Measurements from ENCODE around the gene CCNG1.

Gene CCNG1

DNA sequence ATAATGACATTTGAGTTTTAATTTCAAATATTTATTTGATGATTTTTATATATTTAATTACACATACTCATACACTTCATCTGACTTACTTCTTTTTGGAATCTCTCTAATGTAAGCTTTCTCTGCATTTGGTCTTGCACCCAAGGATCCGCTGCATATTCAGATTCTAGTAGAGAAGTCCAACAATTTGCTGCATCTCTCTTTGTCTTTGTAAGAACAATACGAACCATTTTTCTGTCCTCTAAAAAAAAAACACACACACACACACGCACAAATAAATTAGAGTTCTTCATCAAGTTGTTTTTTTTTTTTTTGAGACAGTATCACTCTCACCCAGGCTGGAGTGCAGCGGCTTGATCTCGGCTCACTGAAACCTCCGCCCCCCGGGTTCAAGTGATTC, 19.4 kb downstream of the CCNG1 start:
- no peak for TF ChIP-seq FOXM1 (IDR thresholded peaks at IDR 0.05; ENCODE audit: borderline replicate concordance, low read depth)
- no peak for TF ChIP-seq YY1 (IDR thresholded peaks at IDR 0.05; ENCODE audit: low read depth)
- no peak for TF ChIP-seq TAF1 (IDR thresholded peaks at IDR 0.05; ENCODE audit: low read depth)
- no peak for TF ChIP-seq RAD21 (IDR thresholded peaks at IDR 0.05; ENCODE audit: low read depth)
- no peak for TF ChIP-seq EGR1 (IDR thresholded peaks at IDR 0.05)
- TF ChIP-seq NFIC (IDR thresholded peaks at IDR 0.05), result no peak
- no peak for TF ChIP-seq CREB1 (IDR thresholded peaks at IDR 0.05; ENCODE audit: low read depth)
- no peak for TF ChIP-seq CEBPB (IDR thresholded peaks at IDR 0.05)
- TF ChIP-seq, protein P1, sequence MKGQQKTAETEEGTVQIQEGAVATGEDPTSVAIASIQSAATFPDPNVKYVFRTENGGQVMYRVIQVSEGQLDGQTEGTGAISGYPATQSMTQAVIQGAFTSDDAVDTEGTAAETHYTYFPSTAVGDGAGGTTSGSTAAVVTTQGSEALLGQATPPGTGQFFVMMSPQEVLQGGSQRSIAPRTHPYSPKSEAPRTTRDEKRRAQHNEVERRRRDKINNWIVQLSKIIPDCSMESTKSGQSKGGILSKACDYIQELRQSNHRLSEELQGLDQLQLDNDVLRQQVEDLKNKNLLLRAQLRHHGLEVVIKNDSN (IDR thresholded peaks at IDR 0.05), result no peak
- no peak for TF ChIP-seq ZBTB7A (IDR thresholded peaks at IDR 0.05; ENCODE audit: low read depth)
- no peak for TF ChIP-seq EP300 (IDR thresholded peaks at IDR 0.05; ENCODE audit: borderline replicate concordance)

DNA sequence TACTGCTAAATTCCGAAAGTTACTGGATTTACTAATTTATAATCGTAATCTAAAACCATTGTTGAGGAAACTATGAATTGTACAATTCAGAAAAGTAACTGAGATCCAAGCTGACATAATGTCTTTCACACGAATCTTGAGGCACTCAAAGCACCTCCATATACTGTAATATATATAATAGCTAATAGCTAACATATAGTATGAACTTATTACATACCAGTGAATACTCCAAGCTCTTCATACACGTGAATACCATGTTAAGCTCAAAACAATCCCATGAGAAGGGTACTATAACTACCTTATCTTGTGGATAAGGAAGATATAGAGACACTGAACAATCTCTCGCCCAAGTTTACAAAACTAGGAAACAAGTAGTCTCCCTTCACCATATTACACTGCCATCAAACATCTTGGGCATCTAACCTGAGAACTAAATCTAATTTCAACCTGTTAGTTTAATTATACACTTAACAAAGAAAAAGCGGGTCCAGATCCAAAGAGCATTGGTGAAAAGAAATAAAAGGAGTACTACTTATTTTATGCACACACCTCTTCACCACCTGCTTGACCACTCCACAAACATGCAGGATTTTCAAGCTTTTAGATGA, 21.5 kb downstream of the CCNG1 start:
- no peak for TF ChIP-seq NFIC (IDR thresholded peaks at IDR 0.05)
- no peak for TF ChIP-seq EP300 (IDR thresholded peaks at IDR 0.05; ENCODE audit: borderline replicate concordance)
- TF ChIP-seq TEAD4 (IDR thresholded peaks at IDR 0.05), result no peak
- TF ChIP-seq RAD21 (IDR thresholded peaks at IDR 0.05; ENCODE audit: low read depth), result no peak
- TF ChIP-seq FOXM1 (IDR thresholded peaks at IDR 0.05; ENCODE audit: borderline replicate concordance, low read depth), result no peak
- TF ChIP-seq, protein P1 (IDR thresholded peaks at IDR 0.05), result no peak
- TF ChIP-seq, protein P2, sequence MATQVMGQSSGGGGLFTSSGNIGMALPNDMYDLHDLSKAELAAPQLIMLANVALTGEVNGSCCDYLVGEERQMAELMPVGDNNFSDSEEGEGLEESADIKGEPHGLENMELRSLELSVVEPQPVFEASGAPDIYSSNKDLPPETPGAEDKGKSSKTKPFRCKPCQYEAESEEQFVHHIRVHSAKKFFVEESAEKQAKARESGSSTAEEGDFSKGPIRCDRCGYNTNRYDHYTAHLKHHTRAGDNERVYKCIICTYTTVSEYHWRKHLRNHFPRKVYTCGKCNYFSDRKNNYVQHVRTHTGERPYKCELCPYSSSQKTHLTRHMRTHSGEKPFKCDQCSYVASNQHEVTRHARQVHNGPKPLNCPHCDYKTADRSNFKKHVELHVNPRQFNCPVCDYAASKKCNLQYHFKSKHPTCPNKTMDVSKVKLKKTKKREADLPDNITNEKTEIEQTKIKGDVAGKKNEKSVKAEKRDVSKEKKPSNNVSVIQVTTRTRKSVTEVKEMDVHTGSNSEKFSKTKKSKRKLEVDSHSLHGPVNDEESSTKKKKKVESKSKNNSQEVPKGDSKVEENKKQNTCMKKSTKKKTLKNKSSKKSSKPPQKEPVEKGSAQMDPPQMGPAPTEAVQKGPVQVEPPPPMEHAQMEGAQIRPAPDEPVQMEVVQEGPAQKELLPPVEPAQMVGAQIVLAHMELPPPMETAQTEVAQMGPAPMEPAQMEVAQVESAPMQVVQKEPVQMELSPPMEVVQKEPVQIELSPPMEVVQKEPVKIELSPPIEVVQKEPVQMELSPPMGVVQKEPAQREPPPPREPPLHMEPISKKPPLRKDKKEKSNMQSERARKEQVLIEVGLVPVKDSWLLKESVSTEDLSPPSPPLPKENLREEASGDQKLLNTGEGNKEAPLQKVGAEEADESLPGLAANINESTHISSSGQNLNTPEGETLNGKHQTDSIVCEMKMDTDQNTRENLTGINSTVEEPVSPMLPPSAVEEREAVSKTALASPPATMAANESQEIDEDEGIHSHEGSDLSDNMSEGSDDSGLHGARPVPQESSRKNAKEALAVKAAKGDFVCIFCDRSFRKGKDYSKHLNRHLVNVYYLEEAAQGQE (IDR thresholded peaks at IDR 0.05; ENCODE audit: low read depth), result no peak
- TF ChIP-seq, protein P3, sequence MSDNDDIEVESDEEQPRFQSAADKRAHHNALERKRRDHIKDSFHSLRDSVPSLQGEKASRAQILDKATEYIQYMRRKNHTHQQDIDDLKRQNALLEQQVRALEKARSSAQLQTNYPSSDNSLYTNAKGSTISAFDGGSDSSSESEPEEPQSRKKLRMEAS (IDR thresholded peaks at IDR 0.05), result no peak
- no peak for TF ChIP-seq EGR1 (IDR thresholded peaks at IDR 0.05)

DNA sequence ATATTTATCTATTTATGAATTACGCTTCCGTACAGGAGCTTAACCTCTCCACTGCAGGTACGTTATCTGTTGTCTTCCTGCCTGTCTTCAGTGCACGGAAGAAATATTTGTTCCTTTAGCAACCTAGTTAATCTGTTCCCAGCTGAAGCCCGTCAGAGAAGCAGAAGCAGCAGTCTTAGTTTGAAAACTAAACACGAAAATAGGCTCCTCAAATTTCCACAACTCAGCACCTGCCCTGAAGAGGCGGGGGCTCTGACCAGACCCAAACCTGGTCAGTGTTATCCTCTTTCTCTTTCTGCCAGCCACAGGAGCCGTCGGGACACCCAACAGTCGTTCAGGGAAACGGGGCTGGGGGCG, 22.0 kb downstream of the CCNG1 start:
- TF ChIP-seq, protein P3 (IDR thresholded peaks at IDR 0.05), result no peak
- TF ChIP-seq NFIC (IDR thresholded peaks at IDR 0.05) (no peak), TAF1 (IDR thresholded peaks at IDR 0.05; ENCODE audit: low read depth) (no peak), FOXM1 (IDR thresholded peaks at IDR 0.05; ENCODE audit: borderline replicate concordance, low read depth) (no peak), YY1 (IDR thresholded peaks at IDR 0.05; ENCODE audit: low read depth) (no peak)

DNA sequence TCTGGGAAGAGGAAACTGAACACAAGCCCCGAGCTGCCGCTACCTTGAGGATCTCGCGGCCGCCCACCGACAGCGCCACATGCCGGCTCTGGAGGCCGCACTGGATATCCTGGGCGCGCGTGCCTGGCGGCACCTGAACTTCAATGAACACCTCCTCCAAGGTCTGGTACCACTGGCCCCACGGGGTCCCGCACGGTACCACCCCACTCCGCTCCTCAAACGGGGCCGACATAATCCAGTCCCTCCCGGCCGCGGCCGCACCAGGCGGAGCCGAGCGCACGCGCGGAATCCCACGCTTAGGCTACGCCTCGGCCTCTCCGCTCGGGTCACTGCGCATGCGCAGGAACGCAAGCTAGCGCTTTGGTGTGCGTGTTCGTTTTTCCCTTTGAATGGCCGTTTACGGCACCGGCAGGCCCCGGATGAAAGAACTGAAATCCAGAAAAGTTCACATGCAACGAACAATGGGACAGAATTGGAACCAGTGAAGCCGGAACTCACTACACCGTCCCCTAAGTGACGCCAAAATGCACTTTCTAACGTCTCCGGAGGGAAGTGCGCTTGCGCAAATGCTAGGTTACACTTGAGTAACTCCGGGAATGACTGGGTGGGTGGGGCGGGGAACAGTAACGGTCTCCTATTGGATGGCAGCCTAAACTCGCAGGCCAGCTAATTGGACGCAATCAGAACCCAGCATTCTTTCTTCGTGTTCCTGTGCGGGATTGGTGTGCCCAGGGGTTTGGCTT, 22.6 kb downstream of the CCNG1 start, which contains the start of gene NUDCD2:
TSS of gene NUDCD2 (minus strand) at position 284 of the 743 bp plus-strand sequence. CDS start at position 232, 52 bp downstream.
- TF ChIP-seq TCF12 (IDR thresholded peaks at IDR 0.05; ENCODE audit: low read depth) (no peak; the same call in 1 of the 2 replicates), RAD21 (IDR thresholded peaks at IDR 0.05; ENCODE audit: low read depth) (no peak), TEAD4 (IDR thresholded peaks at IDR 0.05) (0 out of 2 replicates have a peak, but pooled peaks have one; percentile 47), EGR1 (IDR thresholded peaks at IDR 0.05) (no peak), TAF1 (IDR thresholded peaks at IDR 0.05; ENCODE audit: low read depth) (peak; percentile 80), YY1 (IDR thresholded peaks at IDR 0.05; ENCODE audit: low read depth) (0 out of 2 replicates have a peak, but pooled peaks have one; percentile 34), FOXM1 (IDR thresholded peaks at IDR 0.05; ENCODE audit: borderline replicate concordance, low read depth) (no peak), CEBPB (IDR thresholded peaks at IDR 0.05) (peak; percentile 54; the same call in 1 of the 2 replicates), EP300 (IDR thresholded peaks at IDR 0.05; ENCODE audit: borderline replicate concordance) (no peak), CREB1 (IDR thresholded peaks at IDR 0.05; ENCODE audit: low read depth) (no peak), ZBTB7A (IDR thresholded peaks at IDR 0.05; ENCODE audit: low read depth) (0 out of 2 replicates have a peak, but pooled peaks have one; percentile 2), NFIC (IDR thresholded peaks at IDR 0.05) (no peak)
- TF ChIP-seq, protein P3 (IDR thresholded peaks at IDR 0.05), result peak; percentile 80
- TF ChIP-seq, protein P2 (IDR thresholded peaks at IDR 0.05; ENCODE audit: low read depth), result no peak
- TF ChIP-seq, protein P1 (IDR thresholded peaks at IDR 0.05), result no peak

All from Ishikawa (cell line).